8988T (cell line): ENCODE results near the gene GIPC3.
"Not testable (repeated sequence)": the region's sequence is repeated elsewhere in the genome, so short reads cannot be mapped to it uniquely, and the experiment has no call there.

Source experiments
- DNase-seq: peaks from one replicate; pipeline ENCODE4 v3.0.0; 2011

Gene GIPC3

GRCh38 chr19:3550947-3551791 lies 34.1 kb upstream of the GIPC3 start:
- DNase-seq = peak; percentile 13

GRCh38 chr19:3551792-3552095 lies 33.5 kb upstream of the GIPC3 start:
- peak; percentile 5 for DNase-seq

DNA sequence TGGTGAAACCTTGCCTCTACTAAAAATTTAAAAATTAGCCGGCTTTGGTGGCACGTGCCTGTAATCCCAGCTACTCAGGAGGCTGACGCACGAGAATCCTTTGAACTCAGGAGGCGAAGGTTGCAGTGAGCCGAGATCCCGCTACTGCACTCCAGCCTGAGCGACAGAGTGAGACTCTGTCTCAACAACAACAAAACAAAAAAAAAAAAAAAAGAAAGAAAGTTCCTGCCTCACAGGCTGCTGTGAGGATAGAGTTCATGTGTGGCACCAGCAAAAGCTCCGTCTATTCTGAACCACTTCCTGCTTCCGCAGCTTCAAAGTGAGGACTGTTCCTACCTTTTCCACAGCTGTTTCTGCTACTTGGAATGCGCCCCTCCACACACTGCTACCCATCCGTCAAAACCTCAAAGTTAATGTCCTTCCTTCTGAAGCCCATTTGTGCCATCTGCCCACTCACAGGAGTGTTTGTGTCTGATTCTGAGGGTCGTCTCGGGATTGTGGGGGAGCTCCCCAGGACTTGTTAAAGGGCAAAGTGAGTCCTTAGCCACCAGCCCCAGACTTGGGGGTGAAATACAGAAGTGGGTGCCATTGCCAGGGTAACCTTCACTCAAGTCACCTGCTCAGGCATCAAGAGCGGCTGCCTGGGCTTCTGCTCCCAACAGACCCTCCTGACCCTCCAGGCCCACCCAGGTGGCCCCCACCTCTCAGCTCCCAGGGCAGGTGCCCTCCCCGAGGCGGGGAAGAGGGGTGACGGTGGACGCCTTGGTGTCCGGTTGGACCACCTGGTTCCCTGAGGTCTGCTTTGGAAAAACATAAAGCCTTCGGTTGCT lies 30.8 kb upstream of the GIPC3 start:
- DNase-seq = no peak

DNA sequence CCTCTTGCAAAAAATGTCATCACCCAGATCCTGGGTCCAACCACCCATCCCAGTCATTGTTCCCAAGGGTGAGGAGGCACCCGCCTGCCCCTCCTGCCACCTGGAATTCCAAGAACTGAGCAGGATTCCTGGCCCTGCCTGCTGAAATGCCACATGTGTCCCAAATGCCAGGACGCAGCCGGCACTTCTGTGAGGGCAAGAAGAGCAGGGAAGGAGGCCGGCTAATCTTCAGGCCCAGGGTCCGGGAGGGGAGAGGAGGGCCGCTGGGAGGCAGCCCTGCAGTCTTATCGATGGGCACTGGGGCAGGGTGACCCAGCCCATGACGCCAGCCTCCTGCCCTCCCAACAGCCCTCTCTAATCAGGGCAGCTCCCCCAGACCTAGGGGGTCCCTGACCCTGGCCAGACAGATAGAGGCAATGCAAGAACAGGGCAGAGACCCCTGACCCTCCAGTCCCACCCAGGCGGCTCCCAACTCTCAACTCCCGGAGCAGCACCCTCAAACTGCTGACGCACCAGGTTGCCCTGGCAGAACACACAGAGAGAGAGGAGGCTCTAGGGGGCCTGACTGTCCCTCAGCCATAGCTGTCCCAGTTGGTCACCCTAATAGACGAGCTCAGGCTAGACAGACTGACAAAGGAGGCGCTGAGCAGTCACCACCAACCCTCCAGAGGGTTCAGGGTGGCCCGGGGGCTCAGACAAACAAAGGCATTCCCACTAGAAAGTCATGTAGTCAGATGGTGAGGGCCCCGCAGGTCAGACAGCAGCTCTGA lies 29.4 kb upstream of the GIPC3 start:
- DNase-seq = peak; percentile 27

GRCh38 chr19:3556423-3556977 lies 28.8 kb upstream of the GIPC3 start:
- no peak for DNase-seq

- DNase-seq = peak; percentile 73
These were observed 28.3 kb upstream of the GIPC3 start for GRCh38 chr19:3556978-3557460.

GRCh38 chr19:3557461-3558248 lies 27.6 kb upstream of the GIPC3 start, which contains the start of gene MFSD12:
TSS of gene MFSD12 (minus strand) at chr19:3557586. CDS start at chr19:3557403, 183 bp downstream.
- DNase-seq = peak; percentile 94

GRCh38 chr19:3563709-3564524 lies 21.4 kb upstream of the GIPC3 start:
- DNase-seq = no peak

GRCh38 chr19:3565139-3565538 lies 20.1 kb upstream of the GIPC3 start:
- no peak for DNase-seq

- not testable (repeated sequence) for DNase-seq
These were observed 15.2 kb upstream of the GIPC3 start for GRCh38 chr19:3570042-3570441.

DNA sequence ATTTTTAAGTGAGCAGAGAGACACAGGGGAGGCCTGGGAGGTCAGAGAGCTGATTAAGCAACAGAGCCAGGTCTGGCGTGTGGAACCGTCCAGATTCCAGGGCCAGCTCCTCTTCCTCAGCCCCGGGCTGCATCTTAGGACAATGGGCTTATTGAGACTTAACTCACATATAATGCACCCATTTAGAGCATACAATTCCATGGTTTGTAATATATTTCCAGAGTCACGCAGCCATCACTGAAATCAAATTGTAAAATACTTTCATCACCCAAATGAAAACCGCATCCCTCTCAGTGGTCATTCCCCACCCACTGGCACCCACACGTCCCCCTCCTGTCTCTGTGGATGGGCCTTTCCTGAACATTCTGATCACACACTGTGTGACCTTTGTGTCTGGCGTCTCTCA lies 14.7 kb upstream of the GIPC3 start:
- no peak for DNase-seq

DNA sequence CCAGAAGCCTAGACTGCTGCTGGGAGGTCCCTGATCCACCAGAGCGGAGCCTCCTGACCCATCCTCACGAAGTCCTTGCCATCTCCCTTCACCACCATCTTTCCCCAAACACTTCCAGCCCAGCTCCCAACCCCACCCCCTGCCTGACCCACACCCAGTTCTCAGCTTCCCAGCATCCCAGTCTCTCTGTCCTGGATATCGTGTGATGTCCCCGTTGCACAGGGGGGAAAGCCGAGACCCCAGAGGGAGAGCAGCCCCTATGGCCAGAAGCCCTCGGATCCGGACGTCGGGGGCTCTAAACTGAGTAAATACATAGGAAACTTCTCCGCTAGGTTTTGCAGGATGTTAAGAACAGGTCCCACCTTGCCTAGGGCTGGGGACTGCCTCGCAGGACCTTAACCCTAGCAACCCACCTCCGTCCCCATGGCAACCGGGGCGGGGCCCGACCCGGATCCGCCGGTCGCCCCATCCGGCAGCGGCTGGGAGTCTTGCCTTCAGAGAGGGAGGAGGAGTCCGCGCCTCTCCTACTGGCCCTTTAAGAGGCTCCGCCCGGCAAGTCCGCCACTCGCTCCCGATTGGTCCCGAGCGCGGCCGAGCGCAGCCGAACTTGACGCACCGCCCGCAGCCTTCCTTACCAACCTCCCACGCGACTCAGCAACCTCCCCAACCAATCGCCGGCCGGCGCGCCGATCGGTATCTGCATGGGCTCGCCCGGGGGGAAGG lies 13.0 kb upstream of the GIPC3 start:
- DNase-seq = peak; percentile 83

GRCh38 chr19:3572855-3573161 lies 12.5 kb upstream of the GIPC3 start, which contains the start of gene HMG20B:
TSS of gene HMG20B (plus strand) at chr19:3572944. CDS start at chr19:3573310, 366 bp downstream.
- no peak for DNase-seq

- DNase-seq = no peak
These were observed 12.0 kb upstream of the GIPC3 start for GRCh38 chr19:3573162-3573857.

DNA sequence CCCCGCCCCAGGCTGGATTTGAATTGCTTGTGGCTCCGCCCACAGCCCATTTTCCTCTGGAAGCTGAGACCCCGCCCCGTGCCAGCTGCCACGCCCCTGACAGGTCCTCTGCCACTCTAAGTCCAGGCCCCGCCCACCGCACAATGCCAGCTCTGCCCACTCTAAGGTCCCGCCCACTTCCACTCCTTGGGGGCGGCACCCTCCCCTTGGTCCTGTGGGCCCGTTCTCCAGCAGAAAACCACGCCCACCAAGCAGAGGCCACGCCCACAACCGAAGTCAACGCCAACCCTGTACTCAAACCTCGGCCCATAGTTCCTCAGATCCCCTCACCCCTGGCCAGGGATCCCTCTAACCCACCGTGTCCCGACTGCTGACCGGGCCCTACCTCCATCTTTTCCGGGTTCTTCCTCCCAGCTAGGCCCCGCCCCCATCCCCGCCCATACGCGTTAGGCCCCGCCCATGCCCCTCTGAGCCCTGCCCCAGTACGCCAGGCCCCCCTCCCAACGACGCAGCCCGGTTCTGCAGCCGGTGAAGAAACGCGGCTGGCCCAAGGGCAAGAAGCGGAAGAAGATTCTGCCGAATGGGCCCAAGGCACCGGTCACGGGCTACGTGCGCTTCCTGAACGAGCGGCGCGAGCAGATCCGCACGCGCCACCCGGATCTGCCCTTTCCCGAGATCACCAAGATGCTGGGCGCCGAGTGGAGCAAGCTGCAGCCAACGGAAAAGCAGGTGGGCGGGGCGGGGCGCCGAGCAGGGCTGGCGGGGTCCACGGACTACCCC lies 11.2 kb upstream of the GIPC3 start:
- peak; percentile 68 for DNase-seq

- DNase-seq = peak; percentile 69
These were observed 10.0 kb upstream of the GIPC3 start for GRCh38 chr19:3575260-3575741.

DNA sequence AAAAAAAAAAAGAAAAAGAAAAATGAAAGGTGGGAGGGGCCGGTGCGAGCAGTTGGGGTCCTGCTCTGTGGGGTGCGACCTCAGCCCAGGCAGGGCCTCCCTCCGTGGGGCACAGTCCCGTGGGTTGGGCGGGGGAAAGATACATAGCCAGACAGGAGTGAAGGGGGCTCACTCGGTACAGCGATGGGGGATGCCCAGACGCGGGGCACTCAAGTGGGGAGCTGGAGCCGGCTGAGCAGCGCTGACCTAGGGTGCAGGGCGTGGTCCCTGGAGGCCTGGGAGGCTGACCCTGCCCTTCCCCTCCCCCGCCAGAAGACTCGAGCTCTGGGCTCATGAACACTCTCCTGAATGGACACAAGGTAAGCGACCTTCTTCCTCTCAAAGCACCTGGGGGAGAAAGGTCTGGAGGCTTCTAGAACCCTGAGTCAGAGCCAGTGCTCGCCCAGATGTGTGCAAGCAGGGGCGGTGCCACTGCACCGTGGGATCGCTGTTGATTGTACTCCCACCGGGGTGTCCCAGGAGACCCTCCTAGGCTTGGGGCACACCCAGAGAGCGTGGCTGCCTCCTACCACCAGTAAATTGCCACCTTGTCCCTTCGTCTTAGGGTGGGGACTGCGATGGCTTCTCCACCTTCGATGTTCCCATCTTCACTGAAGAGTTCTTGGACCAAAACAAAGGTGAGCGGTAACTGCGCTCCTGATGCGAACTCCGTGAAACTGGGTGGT lies 9.2 kb upstream of the GIPC3 start:
- DNase-seq = no peak
